ENCODE measurements around the gene SRRM2.
"Not testable (repeated sequence)": the region's sequence is repeated elsewhere in the genome, so short reads cannot be mapped to it uniquely, and the experiment has no call there.

Gene SRRM2

GRCh38 chr16:2721634-2722173, 30.7 kb upstream of the SRRM2 start:
- H3K9me3 ChIP-seq (ENCODE audit: control insufficient read depth in 2 of 2, low read length in 2 of 2); H3K27me3 ChIP-seq (ENCODE audit: control insufficient read depth in 2 of 2, insufficient read depth in 2 of 2, low read length in 2 of 2); H3K36me3 ChIP-seq (ENCODE audit: control insufficient read depth in 2 of 2, insufficient read depth in 2 of 2, low read length in 2 of 2); H3K9ac ChIP-seq (ENCODE audit: low read depth in 1 of 2, low read length in 2 of 2): not testable (repeated sequence)
- H3K4me1 ChIP-seq (ENCODE audit: control insufficient read depth in 2 of 2, insufficient read depth in 2 of 2, low read length in 2 of 2) = peaks cover 9 to 16% of the 10 kb centered on the region in 2 donors
- H3K4me3 ChIP-seq (ENCODE audit: low read length in 2 of 2) = peak overlapping the region; percentile 29 to 39
- peak overlapping the region; percentile 43 to 78 for H3K27ac ChIP-seq (ENCODE audit: low read depth in 2 of 2, low read length in 2 of 2)

GRCh38 chr16:2724088-2724676, 28.3 kb upstream of the SRRM2 start:
- Histone ChIP-seq H3K27ac (ENCODE audit: low read depth in 2 of 2, low read length in 2 of 2) (no peak overlapping the region), H3K9me3 (ENCODE audit: control insufficient read depth in 2 of 2, low read length in 2 of 2) (no peaks in the 10 kb centered on the region), H3K9ac (ENCODE audit: low read depth in 1 of 2, low read length in 2 of 2) (no peak overlapping the region), H3K4me1 (ENCODE audit: control insufficient read depth in 2 of 2, insufficient read depth in 2 of 2, low read length in 2 of 2) (peaks cover 9 to 11% of the 10 kb centered on the region in 2 donors), H3K27me3 (ENCODE audit: control insufficient read depth in 2 of 2, insufficient read depth in 2 of 2, low read length in 2 of 2) (peaks cover 0 to 3% of the 10 kb centered on the region in 2 donors), H3K4me3 (ENCODE audit: low read length in 2 of 2) (no peak overlapping the region), H3K36me3 (ENCODE audit: control insufficient read depth in 2 of 2, insufficient read depth in 2 of 2, low read length in 2 of 2) (no peaks in the 10 kb centered on the region)

- Histone ChIP-seq H3K27me3 (ENCODE audit: control insufficient read depth in 2 of 2, insufficient read depth in 2 of 2, low read length in 2 of 2) (peaks cover 0 to 3% of the 10 kb centered on the region in 2 donors), H3K36me3 (ENCODE audit: control insufficient read depth in 2 of 2, insufficient read depth in 2 of 2, low read length in 2 of 2) (no peaks in the 10 kb centered on the region), H3K4me1 (ENCODE audit: control insufficient read depth in 2 of 2, insufficient read depth in 2 of 2, low read length in 2 of 2) (peaks cover 4 to 5% of the 10 kb centered on the region in 2 donors), H3K27ac (ENCODE audit: low read depth in 2 of 2, low read length in 2 of 2) (no peak overlapping the region), H3K9me3 (ENCODE audit: control insufficient read depth in 2 of 2, low read length in 2 of 2) (no peaks in the 10 kb centered on the region), H3K4me3 (ENCODE audit: low read length in 2 of 2) (no peak overlapping the region), H3K9ac (ENCODE audit: low read depth in 1 of 2, low read length in 2 of 2) (no peak overlapping the region)
These were observed 27.6 kb upstream of the SRRM2 start for GRCh38 chr16:2724816-2725348.

GRCh38 chr16:2726923-2727322, 25.5 kb upstream of the SRRM2 start:
- no peaks in the 10 kb centered on the region for H3K4me1 ChIP-seq (ENCODE audit: control insufficient read depth in 2 of 2, insufficient read depth in 2 of 2, low read length in 2 of 2)
- H3K36me3 ChIP-seq (ENCODE audit: control insufficient read depth in 2 of 2, insufficient read depth in 2 of 2, low read length in 2 of 2) = no peaks in the 10 kb centered on the region
- H3K27me3 ChIP-seq (ENCODE audit: control insufficient read depth in 2 of 2, insufficient read depth in 2 of 2, low read length in 2 of 2) = peaks cover 0 to 3% of the 10 kb centered on the region in 2 donors
- H3K4me3 ChIP-seq (ENCODE audit: low read length in 2 of 2) = no peak overlapping the region
- no peak overlapping the region for H3K9ac ChIP-seq (ENCODE audit: low read depth in 1 of 2, low read length in 2 of 2)
- no peaks in the 10 kb centered on the region for H3K9me3 ChIP-seq (ENCODE audit: control insufficient read depth in 2 of 2, low read length in 2 of 2)
- H3K27ac ChIP-seq (ENCODE audit: low read depth in 2 of 2, low read length in 2 of 2) = no peak overlapping the region

- Histone ChIP-seq H3K36me3 (ENCODE audit: control insufficient read depth in 2 of 2, insufficient read depth in 2 of 2, low read length in 2 of 2) (no peaks in the 10 kb centered on the region), H3K4me3 (ENCODE audit: low read length in 2 of 2) (no peak overlapping the region), H3K27me3 (ENCODE audit: control insufficient read depth in 2 of 2, insufficient read depth in 2 of 2, low read length in 2 of 2) (peaks cover 0 to 3% of the 10 kb centered on the region in 2 donors), H3K9ac (ENCODE audit: low read depth in 1 of 2, low read length in 2 of 2) (no peak overlapping the region), H3K27ac (ENCODE audit: low read depth in 2 of 2, low read length in 2 of 2) (no peak overlapping the region), H3K4me1 (ENCODE audit: control insufficient read depth in 2 of 2, insufficient read depth in 2 of 2, low read length in 2 of 2) (no peaks in the 10 kb centered on the region), H3K9me3 (ENCODE audit: control insufficient read depth in 2 of 2, low read length in 2 of 2) (no peaks in the 10 kb centered on the region)
These were observed 24.4 kb upstream of the SRRM2 start for GRCh38 chr16:2728034-2728433.

- no peaks in the 10 kb centered on the region for H3K9me3 ChIP-seq (ENCODE audit: control insufficient read depth in 2 of 2, low read length in 2 of 2)
- no peak overlapping the region for H3K9ac ChIP-seq (ENCODE audit: low read depth in 1 of 2, low read length in 2 of 2)
- no peak overlapping the region for H3K27ac ChIP-seq (ENCODE audit: low read depth in 2 of 2, low read length in 2 of 2)
- no peaks in the 10 kb centered on the region for H3K27me3 ChIP-seq (ENCODE audit: control insufficient read depth in 2 of 2, insufficient read depth in 2 of 2, low read length in 2 of 2)
- no peak overlapping the region for H3K4me3 ChIP-seq (ENCODE audit: low read length in 2 of 2)
- H3K4me1 ChIP-seq (ENCODE audit: control insufficient read depth in 2 of 2, insufficient read depth in 2 of 2, low read length in 2 of 2) = no peaks in the 10 kb centered on the region
- H3K36me3 ChIP-seq (ENCODE audit: control insufficient read depth in 2 of 2, insufficient read depth in 2 of 2, low read length in 2 of 2) = no peaks in the 10 kb centered on the region
These were observed 17.5 kb upstream of the SRRM2 start for GRCh38 chr16:2734844-2735515.

- Histone ChIP-seq H3K36me3 (ENCODE audit: control insufficient read depth in 2 of 2, insufficient read depth in 2 of 2, low read length in 2 of 2) (no peaks in the 10 kb centered on the region), H3K4me1 (ENCODE audit: control insufficient read depth in 2 of 2, insufficient read depth in 2 of 2, low read length in 2 of 2) (no peaks in the 10 kb centered on the region), H3K27ac (ENCODE audit: low read depth in 2 of 2, low read length in 2 of 2) (no peak overlapping the region)
These were observed 15.8 kb upstream of the SRRM2 start for GRCh38 chr16:2736476-2737237.

GRCh38 chr16:2737238-2737605, 15.2 kb upstream of the SRRM2 start:
- Histone ChIP-seq H3K4me1 (ENCODE audit: control insufficient read depth in 2 of 2, insufficient read depth in 2 of 2, low read length in 2 of 2) (no peaks in the 10 kb centered on the region), H3K9ac (ENCODE audit: low read depth in 1 of 2, low read length in 2 of 2) (no peak overlapping the region), H3K27me3 (ENCODE audit: control insufficient read depth in 2 of 2, insufficient read depth in 2 of 2, low read length in 2 of 2) (no peaks in the 10 kb centered on the region), H3K4me3 (ENCODE audit: low read length in 2 of 2) (no peak overlapping the region), H3K27ac (ENCODE audit: low read depth in 2 of 2, low read length in 2 of 2) (no peak overlapping the region), H3K9me3 (ENCODE audit: control insufficient read depth in 2 of 2, low read length in 2 of 2) (no peaks in the 10 kb centered on the region), H3K36me3 (ENCODE audit: control insufficient read depth in 2 of 2, insufficient read depth in 2 of 2, low read length in 2 of 2) (no peaks in the 10 kb centered on the region)

More at GRCh38 chr16:2736476-2737237, 15.8 kb upstream of the SRRM2 start:
- Histone ChIP-seq H3K9me3 (ENCODE audit: control insufficient read depth in 2 of 2, low read length in 2 of 2) (no peaks in the 10 kb centered on the region), H3K9ac (ENCODE audit: low read depth in 1 of 2, low read length in 2 of 2) (no peak overlapping the region), H3K4me3 (ENCODE audit: low read length in 2 of 2) (no peak overlapping the region), H3K27me3 (ENCODE audit: control insufficient read depth in 2 of 2, insufficient read depth in 2 of 2, low read length in 2 of 2) (no peaks in the 10 kb centered on the region)

- H3K4me3 ChIP-seq (ENCODE audit: low read length in 2 of 2) = no peak overlapping the region
- H3K27ac ChIP-seq (ENCODE audit: low read depth in 2 of 2, low read length in 2 of 2) = no peak overlapping the region
- no peaks in the 10 kb centered on the region for H3K36me3 ChIP-seq (ENCODE audit: control insufficient read depth in 2 of 2, insufficient read depth in 2 of 2, low read length in 2 of 2)
- H3K4me1 ChIP-seq (ENCODE audit: control insufficient read depth in 2 of 2, insufficient read depth in 2 of 2, low read length in 2 of 2) = no peaks in the 10 kb centered on the region
- no peak overlapping the region for H3K9ac ChIP-seq (ENCODE audit: low read depth in 1 of 2, low read length in 2 of 2)
- H3K27me3 ChIP-seq (ENCODE audit: control insufficient read depth in 2 of 2, insufficient read depth in 2 of 2, low read length in 2 of 2) = no peaks in the 10 kb centered on the region
- H3K9me3 ChIP-seq (ENCODE audit: control insufficient read depth in 2 of 2, low read length in 2 of 2) = no peaks in the 10 kb centered on the region
These were observed 14.5 kb upstream of the SRRM2 start for GRCh38 chr16:2737895-2738418.

- Histone ChIP-seq H3K27me3 (ENCODE audit: control insufficient read depth in 2 of 2, insufficient read depth in 2 of 2, low read length in 2 of 2) (no peaks in the 10 kb centered on the region), H3K27ac (ENCODE audit: low read depth in 2 of 2, low read length in 2 of 2) (no peak overlapping the region), H3K9me3 (ENCODE audit: control insufficient read depth in 2 of 2, low read length in 2 of 2) (no peaks in the 10 kb centered on the region)
These were observed 13.8 kb upstream of the SRRM2 start for GRCh38 chr16:2738615-2739014.

More at GRCh38 chr16:2738615-2739014, 13.8 kb upstream of the SRRM2 start:
- no peaks in the 10 kb centered on the region for H3K4me1 ChIP-seq (ENCODE audit: control insufficient read depth in 2 of 2, insufficient read depth in 2 of 2, low read length in 2 of 2)
- no peaks in the 10 kb centered on the region for H3K36me3 ChIP-seq (ENCODE audit: control insufficient read depth in 2 of 2, insufficient read depth in 2 of 2, low read length in 2 of 2)
- no peak overlapping the region for H3K4me3 ChIP-seq (ENCODE audit: low read length in 2 of 2)
- H3K9ac ChIP-seq (ENCODE audit: low read depth in 1 of 2, low read length in 2 of 2) = no peak overlapping the region

Measured in mucosa of rectum (tissue), 2 donors.